Neural cell (in vitro differentiated cells): Measurements from ENCODE around the gene SDK2. TPM values are rescaled to one million over a fixed set of nuclear protein-coding genes. Genes with fewer than 3 reads are reported as not detected.
A peak's percentile ranks its signal among the peaks of the same experiment; 100 is the strongest.

Experiments
- H2AFZ ChIP-seq: fragments of 200-600, 300-800 bp; sonication (generic), shearing (Covaris generic); 2 replicates; pipeline ENCODE4 v1.6.0; 2014; ENCODE audit warnings: low read depth, mild to moderate bottlenecking, antibody characterized with exemption, low read length, moderate library complexity
- H3F3A ChIP-seq: fragments of 200-600 bp; shearing (Covaris generic); 2 replicates; pipeline ENCODE4 v1.6.1; 2016; ENCODE audit warnings: mild to moderate bottlenecking, moderate library complexity, mixed read lengths, antibody characterized with exemption, low read length; ENCODE audit not compliant: insufficient read depth, poor library complexity, severe bottlenecking
- H3K27ac ChIP-seq: fragments of 200-600, 300-800 bp; sonication (generic), shearing (Covaris generic); 2 replicates; pipeline ENCODE4 v1.5.1; 2014; ENCODE audit warnings: mild to moderate bottlenecking, low read length, moderate library complexity
- H3K27me3 ChIP-seq: fragments of 300-800, 200-600 bp; sonication (generic), shearing (Covaris generic); 2 replicates; pipeline ENCODE4 v1.6.0; 2014; ENCODE audit warnings: mild to moderate bottlenecking, low read depth, low read length, moderate library complexity; ENCODE audit not compliant: insufficient read depth
- H3K36me3 ChIP-seq: fragments of 300-800, 200-600 bp; sonication (generic), shearing (Covaris generic); 2 replicates; pipeline ENCODE4 v1.5.1; 2014; ENCODE audit warnings: mild to moderate bottlenecking, antibody characterized with exemption, low read length, moderate library complexity; ENCODE audit not compliant: insufficient read depth
- H3K4me2 ChIP-seq: fragments of 300-800, 200-600 bp; sonication (generic), shearing (Covaris generic); 2 replicates; pipeline ENCODE4 v1.6.0; 2014; ENCODE audit warnings: mild to moderate bottlenecking, low read length
- H3K4me3 ChIP-seq: fragments of 300-800, 200-600 bp; sonication (generic), shearing (Covaris generic); 2 replicates; pipeline ENCODE4 v1.5.1; 2014; ENCODE audit warnings: mild to moderate bottlenecking, low read length, moderate library complexity
- H3K79me2 ChIP-seq: fragments of 200-600 bp; shearing (Covaris generic); replicated peaks from 2 replicates; pipeline ENCODE4 v1.6.0; 2014; ENCODE audit warnings: mild to moderate bottlenecking, low read length, moderate library complexity; ENCODE audit not compliant: insufficient read depth
- H3K9ac ChIP-seq: fragments of 300-800, 200-600 bp; sonication (generic), shearing (Covaris generic); 2 replicates; pipeline ENCODE4 v1.6.1; 2016; ENCODE audit warnings: mild to moderate bottlenecking, low read length, mixed read lengths
- H3K9me2 ChIP-seq: fragments of 200-600 bp; shearing (Covaris generic); 2 replicates; pipeline ENCODE4 v1.6.1; 2016; ENCODE audit warnings: mild to moderate bottlenecking, low read length, mixed read lengths; ENCODE audit not compliant: insufficient read depth
- H3K9me3 ChIP-seq: fragments of 200-600, 300-800 bp; sonication (generic), shearing (Covaris generic); 2 replicates; pipeline ENCODE4 v1.6.1; 2016; ENCODE audit warnings: mild to moderate bottlenecking, mixed run types, low read length, moderate library complexity, mixed read lengths
- H4K20me1 ChIP-seq: fragments of 200-600 bp; shearing (Covaris generic); 2 replicates; pipeline ENCODE4 v1.6.1; 2016; ENCODE audit warnings: mild to moderate bottlenecking, mixed run types; ENCODE audit not compliant: insufficient read depth
- CTCF ChIP-seq: fragments of 450-650 bp; IDR thresholded peaks from 2 replicates; pipeline ENCODE4 v1.5.1; 2014; ENCODE audit warnings: antibody characterized with exemption, mild to moderate bottlenecking, moderate library complexity; ENCODE audit not compliant: poor library complexity, severe bottlenecking
- EP300 ChIP-seq: fragments of 450-650 bp; conservative IDR thresholded peaks from 2 replicates; pipeline ENCODE4 v1.6.1; 2014; ENCODE audit warnings: antibody characterized with exemption, mild to moderate bottlenecking, moderate library complexity; ENCODE audit not compliant: poor library complexity, severe bottlenecking
- EZH2 ChIP-seq: fragments of 200-600, 300-800 bp; shearing (Covaris generic), sonication (generic); IDR thresholded peaks from 2 replicates; pipeline ENCODE4 v1.6.1; 2014; ENCODE audit warnings: antibody characterized with exemption, low read length, borderline replicate concordance, mild to moderate bottlenecking; ENCODE audit not compliant: insufficient read depth, poor library complexity, severe bottlenecking
- MXI1 ChIP-seq: fragments of 450-650 bp; conservative IDR thresholded peaks from 2 replicates; pipeline ENCODE4 v1.6.1; 2014; ENCODE audit warnings: antibody characterized with exemption, mild to moderate bottlenecking; ENCODE audit not compliant: poor library complexity, severe bottlenecking
- POLR2AphosphoS5 ChIP-seq: IDR thresholded peaks from 2 replicates; pipeline ENCODE4 v1.6.1; 2012
- RAD21 ChIP-seq: fragments of 450-650 bp; conservative IDR thresholded peaks from 2 replicates; pipeline ENCODE4 v1.6.1; 2014; ENCODE audit warnings: antibody characterized with exemption, mild to moderate bottlenecking, moderate library complexity
- REST ChIP-seq: IDR thresholded peaks from 2 replicates; pipeline ENCODE4 v1.6.1; 2012; ENCODE audit warnings: borderline replicate concordance
- SMC3 ChIP-seq: fragments of 450-650 bp; conservative IDR thresholded peaks from 2 replicates; pipeline ENCODE4 v1.6.1; 2014; ENCODE audit warnings: antibody characterized with exemption, mild to moderate bottlenecking, moderate library complexity; ENCODE audit not compliant: poor library complexity
- TAF1 ChIP-seq: IDR thresholded peaks from 2 replicates; pipeline ENCODE4 v1.6.1; 2012; ENCODE audit warnings: low read depth
- polyA plus RNA-seq: library from polyadenylated mRNA; depleted of rRNA; stranded (reverse); fragments of >200 nt; gene quantifications from 2 replicates; pipeline ENCODE4 v1.2.3, GENCODE V29; 2014

Gene SDK2
- polyA plus RNA-seq, 1 donor from 2014 or later: 0.73 TPM

GRCh38 chr17:73650140-73650539, 5.9 kb upstream of the SDK2 start:
- Histone ChIP-seq H3K79me2 (no peaks in the 10 kb centered on the region), H3K27me3 (no peaks in the 10 kb centered on the region), H3K9ac (no peak overlapping the region), H4K20me1 (no peaks in the 10 kb centered on the region), H3K4me2 (no peak overlapping the region), H3K9me3 (no peaks in the 10 kb centered on the region), H2AFZ (no peak overlapping the region), H3F3A (no peaks in the 10 kb centered on the region), H3K9me2 (no peaks in the 10 kb centered on the region), H3K36me3 (no peaks in the 10 kb centered on the region), H3K4me3 (no peak overlapping the region), H3K27ac (no peak overlapping the region)
- peak; percentile 73 for TF ChIP-seq SMC3
- no peak for TF ChIP-seq MXI1
- no peak for TF ChIP-seq EZH2
- no peak for TF ChIP-seq POLR2AphosphoS5
- TF ChIP-seq TAF1: no peak
- no peak for TF ChIP-seq REST
- TF ChIP-seq CTCF: peak; percentile 60
- TF ChIP-seq RAD21: peak; percentile 71
- no peak for TF ChIP-seq EP300

- Histone ChIP-seq H3K36me3 (no peaks in the 10 kb centered on the region), H3K4me2 (no peak overlapping the region), H3K79me2 (no peaks in the 10 kb centered on the region), H2AFZ (no peak overlapping the region), H3K27me3 (no peaks in the 10 kb centered on the region), H3K9me3 (no peaks in the 10 kb centered on the region), H3K9me2 (no peaks in the 10 kb centered on the region), H3K9ac (no peak overlapping the region), H3K4me3 (no peak overlapping the region), H3F3A (no peaks in the 10 kb centered on the region), H3K27ac (no peak overlapping the region), H4K20me1 (no peaks in the 10 kb centered on the region)
- TF ChIP-seq MXI1: no peak
- no peak for TF ChIP-seq CTCF
- no peak for TF ChIP-seq REST
- no peak for TF ChIP-seq SMC3
- no peak for TF ChIP-seq EZH2
- TF ChIP-seq TAF1: no peak
- no peak for TF ChIP-seq RAD21
- TF ChIP-seq POLR2AphosphoS5: no peak
- TF ChIP-seq EP300: no peak
Measured at GRCh38 chr17:73648974-73649373, 4.7 kb upstream of the SDK2 start.
